Subcutaneous abdominal adipose tissue (tissue), 5 donors: ENCODE data around the gene PHKA2.
"Not testable (repeated sequence)": the region's sequence is repeated elsewhere in the genome, so short reads cannot be mapped to it uniquely, and the experiment has no call there.

Experiments used
- H3K27ac ChIP-seq: one replicate; pipeline ENCODE4 v1.7.0; 2013; ENCODE audit warnings: low read depth, mild to moderate bottlenecking, inconsistent platforms, low read length, moderate library complexity
- H3K27me3 ChIP-seq, 5 donors: one replicate each; pipeline ENCODE4 v1.7.0; 2013; ENCODE audit warnings: low read length in 5 of 5, inconsistent platforms in 1 of 5; ENCODE audit not compliant: control insufficient read depth in 5 of 5, insufficient read depth in 4 of 5
- H3K36me3 ChIP-seq, 5 donors: one replicate each; pipeline ENCODE4 v1.7.0; 2013; ENCODE audit warnings: low read length in 5 of 5; ENCODE audit not compliant: control insufficient read depth in 5 of 5, insufficient read depth in 5 of 5
- H3K4me1 ChIP-seq, 5 donors: one replicate each; pipeline ENCODE4 v1.7.0; 2013; ENCODE audit warnings: low read length in 5 of 5, mild to moderate bottlenecking in 3 of 5, moderate library complexity in 1 of 5; ENCODE audit not compliant: control insufficient read depth in 5 of 5, insufficient read depth in 5 of 5
- H3K4me3 ChIP-seq, 5 donors: one replicate each; pipeline ENCODE4 v1.7.0; 2013; ENCODE audit warnings: low read length in 5 of 5, low read depth in 1 of 5
- H3K9ac ChIP-seq, 5 donors: one replicate each; pipeline ENCODE4 v1.7.0; 2013; ENCODE audit warnings: low read length in 5 of 5, mild to moderate bottlenecking in 4 of 5, moderate library complexity in 3 of 5
- H3K9me3 ChIP-seq, 5 donors: one replicate each; pipeline ENCODE4 v1.7.0; 2013; ENCODE audit warnings: low read length in 5 of 5; ENCODE audit not compliant: control insufficient read depth in 5 of 5
- donor health status: healthy.
- donor health status: healthy.
- donor health status: healthy.
- donor health status: healthy.
- donor health status: healthy.

PHKA2 gene

GRCh38 chrX:18861511-18861910 is 122.4 kb downstream of the PHKA2 start:
- Histone ChIP-seq H3K36me3 (no peaks in the 10 kb centered on the region), H3K9me3 (no peaks in the 10 kb centered on the region), H3K27ac (no peak overlapping the region), H3K27me3 (peaks cover 0 to 3% (median 0%) of the 10 kb centered on the region in 5 donors), H3K9ac (no peak overlapping the region), H3K4me3 (no peak overlapping the region), H3K4me1 (no peaks in the 10 kb centered on the region)

- Histone ChIP-seq H3K4me3 (no peak overlapping the region), H3K9me3 (peaks cover 0 to 4% (median 0%) of the 10 kb centered on the region in 5 donors), H3K27me3 (peaks cover 0 to 8% (median 0%) of the 10 kb centered on the region in 5 donors), H3K4me1 (no peaks in the 10 kb centered on the region), H3K9ac (no peak overlapping the region), H3K36me3 (no peaks in the 10 kb centered on the region), H3K27ac (no peak overlapping the region)
Measured at GRCh38 chrX:18856645-18856997, 127.3 kb downstream of the PHKA2 start.

GRCh38 chrX:18855919-18856644 is 127.8 kb downstream of the PHKA2 start:
- H3K9me3 ChIP-seq, result peaks cover 0 to 4% (median 0%) of the 10 kb centered on the region in 5 donors
- H3K27me3 ChIP-seq, result peaks cover 0 to 8% (median 0%) of the 10 kb centered on the region in 5 donors
- no peak overlapping the region for H3K27ac ChIP-seq
- no peak overlapping the region for H3K4me3 ChIP-seq
- no peak overlapping the region for H3K9ac ChIP-seq
- no peaks in the 10 kb centered on the region for H3K36me3 ChIP-seq
- no peaks in the 10 kb centered on the region for H3K4me1 ChIP-seq

- H3K4me3 ChIP-seq, H3K9ac ChIP-seq, H3K27ac ChIP-seq, H3K27me3 ChIP-seq, H3K4me1 ChIP-seq, H3K36me3 ChIP-seq: not testable (repeated sequence)
- peaks cover 0 to 16% (median 0%) of the 10 kb centered on the region in 5 donors for H3K9me3 ChIP-seq
Measured at GRCh38 chrX:18847901-18848300, 136.0 kb downstream of the PHKA2 start.
